Osteoblast (primary cell): ENCODE data around the gene RAPGEF1. TPM values are rescaled to one million over a fixed set of nuclear protein-coding genes. Genes with fewer than 3 reads are reported as not detected.
"Not testable (repeated sequence)": the region's sequence is repeated elsewhere in the genome, so short reads cannot be mapped to it uniquely, and the experiment has no call there.

Experiments used
- DNase-seq: peaks from one replicate; pipeline ENCODE4 v3.0.0; 2011; ENCODE audit warnings: low spot score, mixed read lengths; ENCODE audit not compliant: insufficient read length; ENCODE audit errors: missing footprints
- H2AFZ ChIP-seq: 2 replicates; pipeline ENCODE4 v1.6.0; 2011; ENCODE audit warnings: mild to moderate bottlenecking, low read length
- H3K27ac ChIP-seq: 2 replicates; pipeline ENCODE4 v1.5.1; 2011; ENCODE audit warnings: mild to moderate bottlenecking, low read depth, low read length, moderate library complexity
- H3K27me3 ChIP-seq: 2 replicates; pipeline ENCODE4 v1.6.0; 2012; ENCODE audit warnings: mild to moderate bottlenecking, control low read depth, inconsistent platforms, low read length, moderate library complexity; ENCODE audit not compliant: insufficient read depth
- H3K36me3 ChIP-seq: 2 replicates; pipeline ENCODE4 v1.5.1; 2011; ENCODE audit warnings: mild to moderate bottlenecking, low read length, control low read depth, moderate library complexity; ENCODE audit not compliant: insufficient read depth
- H3K4me1 ChIP-seq: 2 replicates; pipeline ENCODE4 v1.5.1; 2011; ENCODE audit warnings: mild to moderate bottlenecking, low read length, control low read depth, moderate library complexity; ENCODE audit not compliant: insufficient read depth
- H3K4me2 ChIP-seq: 2 replicates; pipeline ENCODE4 v1.6.0; 2011; ENCODE audit warnings: mild to moderate bottlenecking, low read length; ENCODE audit not compliant: insufficient read depth
- H3K4me3 ChIP-seq: fragments of 200-600 bp; sonication (generic); 3 replicates; pipeline ENCODE4 v1.5.1; 2012; ENCODE audit warnings: mild to moderate bottlenecking, low read length, inconsistent platforms; ENCODE audit not compliant: insufficient read depth
- H3K79me2 ChIP-seq: 2 replicates; pipeline ENCODE4 v1.6.0; 2012; ENCODE audit warnings: mild to moderate bottlenecking, low read length, control low read depth, inconsistent platforms; ENCODE audit not compliant: insufficient read depth
- H3K9me3 ChIP-seq: 2 replicates; pipeline ENCODE4 v1.5.1; 2011; ENCODE audit warnings: low read depth, low read length, control low read depth
- H4K20me1 ChIP-seq: 2 replicates; pipeline ENCODE4 v1.6.0; 2012; ENCODE audit warnings: mild to moderate bottlenecking, low read length, control low read depth; ENCODE audit not compliant: insufficient read depth
- total RNA-seq: library from RNA; depleted of rRNA; stranded (reverse); fragments of >200 nt; gene quantifications from 2 replicates; pipeline ENCODE4 v1.2.3, GENCODE V29; 2012
- TF ChIP-seq, protein P1 (sequence below): IDR thresholded peaks from 2 replicates; pipeline ENCODE4 v1.5.1; 2011; ENCODE audit warnings: mild to moderate bottlenecking, low read depth, low read length, moderate library complexity; ENCODE audit errors: extremely low read depth

The RAPGEF1 gene
- total RNA-seq, 1 donor, result 34.7 TPM

- Histone ChIP-seq H3K79me2 (no peaks in the 10 kb centered on the region), H3K36me3 (no peaks in the 10 kb centered on the region), H3K27ac (no peak overlapping the region), H3K4me2 (no peak overlapping the region), H4K20me1 (no peaks in the 10 kb centered on the region), H2AFZ (no peak overlapping the region), H3K4me3 (no peak overlapping the region), H3K9me3 (peaks cover 2% of the 10 kb centered on the region), H3K4me1 (no peaks in the 10 kb centered on the region), H3K27me3 (peaks cover 29% of the 10 kb centered on the region)
- TF ChIP-seq, protein P1, sequence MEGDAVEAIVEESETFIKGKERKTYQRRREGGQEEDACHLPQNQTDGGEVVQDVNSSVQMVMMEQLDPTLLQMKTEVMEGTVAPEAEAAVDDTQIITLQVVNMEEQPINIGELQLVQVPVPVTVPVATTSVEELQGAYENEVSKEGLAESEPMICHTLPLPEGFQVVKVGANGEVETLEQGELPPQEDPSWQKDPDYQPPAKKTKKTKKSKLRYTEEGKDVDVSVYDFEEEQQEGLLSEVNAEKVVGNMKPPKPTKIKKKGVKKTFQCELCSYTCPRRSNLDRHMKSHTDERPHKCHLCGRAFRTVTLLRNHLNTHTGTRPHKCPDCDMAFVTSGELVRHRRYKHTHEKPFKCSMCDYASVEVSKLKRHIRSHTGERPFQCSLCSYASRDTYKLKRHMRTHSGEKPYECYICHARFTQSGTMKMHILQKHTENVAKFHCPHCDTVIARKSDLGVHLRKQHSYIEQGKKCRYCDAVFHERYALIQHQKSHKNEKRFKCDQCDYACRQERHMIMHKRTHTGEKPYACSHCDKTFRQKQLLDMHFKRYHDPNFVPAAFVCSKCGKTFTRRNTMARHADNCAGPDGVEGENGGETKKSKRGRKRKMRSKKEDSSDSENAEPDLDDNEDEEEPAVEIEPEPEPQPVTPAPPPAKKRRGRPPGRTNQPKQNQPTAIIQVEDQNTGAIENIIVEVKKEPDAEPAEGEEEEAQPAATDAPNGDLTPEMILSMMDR, result no peak
- peak; percentile 55 for DNase-seq
Observed at GRCh38 chr9:131555841-131556673, 183.8 kb downstream of the RAPGEF1 start.

DNA sequence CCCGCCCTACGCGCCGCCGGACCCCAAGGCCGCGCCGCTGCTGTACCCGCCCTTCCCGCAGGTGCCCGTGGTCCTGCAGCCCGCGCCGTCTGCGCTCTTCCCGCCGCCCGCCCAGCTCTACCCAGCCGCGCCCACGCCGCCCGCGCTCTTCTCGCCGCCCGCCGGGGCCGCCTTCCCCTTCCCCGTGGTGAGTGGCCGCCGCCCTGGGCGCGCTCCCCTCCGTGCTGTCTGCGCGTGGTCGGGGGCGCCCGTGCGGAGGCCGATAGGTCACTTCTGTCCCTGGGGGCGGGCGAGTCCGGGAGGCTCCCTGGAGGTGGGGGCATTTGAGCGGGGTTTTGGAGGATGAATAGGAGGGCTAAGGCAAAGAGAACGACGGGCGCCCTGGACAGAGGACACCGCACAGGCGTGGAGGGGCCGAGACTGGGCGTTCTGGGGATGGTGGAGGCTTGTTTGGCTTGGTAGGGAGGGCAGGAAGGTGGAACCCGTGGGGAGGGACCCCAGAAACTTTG lies 185.0 kb downstream of the RAPGEF1 start:
- Histone ChIP-seq H3K27ac (no peak overlapping the region), H3K36me3 (no peaks in the 10 kb centered on the region), H3K27me3 (peaks cover 35% of the 10 kb centered on the region), H3K4me3 (no peak overlapping the region), H3K9me3 (peaks cover 2% of the 10 kb centered on the region), H2AFZ (no peak overlapping the region), H4K20me1 (no peaks in the 10 kb centered on the region), H3K79me2 (no peaks in the 10 kb centered on the region), H3K4me1 (no peaks in the 10 kb centered on the region), H3K4me2 (no peak overlapping the region)
- peak; percentile 71 for DNase-seq
- TF ChIP-seq, protein P1, result no peak

DNA sequence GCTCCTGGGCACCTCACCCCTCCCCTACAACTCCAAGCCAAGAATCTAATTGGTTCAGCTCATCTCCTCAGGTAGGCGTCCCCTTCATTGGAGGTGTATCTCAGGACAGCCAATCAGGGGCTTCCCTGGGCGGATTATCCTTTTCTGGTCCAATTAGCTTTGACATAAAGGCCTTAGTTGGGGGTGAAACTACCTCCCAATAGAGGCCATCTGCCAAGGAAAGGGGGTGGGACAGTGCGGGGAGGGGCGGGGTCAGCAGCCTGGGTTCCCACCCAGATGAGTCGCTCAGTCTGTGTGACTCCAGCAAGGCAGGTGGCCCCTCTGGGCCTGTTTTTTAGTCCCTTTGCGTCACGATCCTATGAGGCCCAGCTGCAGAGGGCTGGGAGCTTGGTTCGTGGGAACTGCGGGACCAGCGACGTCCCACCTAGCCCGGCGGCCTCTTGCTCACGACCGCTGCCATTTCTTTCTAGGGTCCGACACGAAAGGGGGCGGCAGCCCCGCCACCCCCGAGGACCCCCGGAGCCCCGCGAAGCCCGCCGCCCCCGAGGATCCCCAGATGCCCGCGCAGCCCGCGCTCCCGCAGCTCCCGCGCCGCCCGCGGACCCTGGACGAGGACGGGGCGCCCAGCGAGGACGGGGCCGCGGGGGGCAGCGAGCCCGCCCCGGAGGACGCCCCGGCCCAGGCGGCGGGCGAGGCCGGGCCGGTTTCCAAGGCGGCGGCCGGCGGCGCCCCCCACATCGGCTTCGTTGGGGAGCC lies 185.6 kb downstream of the RAPGEF1 start:
- no peak overlapping the region for H2AFZ ChIP-seq
- H3K9me3 ChIP-seq, result peaks cover 2% of the 10 kb centered on the region
- DNase-seq, result peak; percentile 69
- no peak overlapping the region for H3K4me3 ChIP-seq
- H3K4me2 ChIP-seq, result no peak overlapping the region
- H3K79me2 ChIP-seq, result no peaks in the 10 kb centered on the region
- H3K27ac ChIP-seq, result no peak overlapping the region
- H3K27me3 ChIP-seq, result peaks cover 41% of the 10 kb centered on the region
- TF ChIP-seq, protein P1, result no peak
- H3K36me3 ChIP-seq, result no peaks in the 10 kb centered on the region
- H4K20me1 ChIP-seq, result no peaks in the 10 kb centered on the region
- H3K4me1 ChIP-seq, result no peaks in the 10 kb centered on the region

- Histone ChIP-seq H3K4me3 (no peak overlapping the region), H4K20me1 (no peaks in the 10 kb centered on the region), H3K27me3 (peaks cover 56% of the 10 kb centered on the region), H3K36me3 (no peaks in the 10 kb centered on the region), H3K9me3 (peaks cover 2% of the 10 kb centered on the region), H3K4me2 (no peak overlapping the region), H3K4me1 (no peaks in the 10 kb centered on the region), H2AFZ (no peak overlapping the region), H3K27ac (no peak overlapping the region), H3K79me2 (no peaks in the 10 kb centered on the region)
- peak; percentile 39 for DNase-seq
- TF ChIP-seq, protein P1, result no peak
Observed at GRCh38 chr9:131552030-131552429, 187.8 kb downstream of the RAPGEF1 start.

GRCh38 chr9:131550465-131550864 lies 189.4 kb downstream of the RAPGEF1 start:
- not testable (repeated sequence) for H3K79me2 ChIP-seq, H3K36me3 ChIP-seq, H3K9me3 ChIP-seq, H3K4me3 ChIP-seq, H4K20me1 ChIP-seq, H3K4me2 ChIP-seq, DNase-seq, H3K27ac ChIP-seq, H3K4me1 ChIP-seq, H2AFZ ChIP-seq
- H3K27me3 ChIP-seq, result peaks cover 66% of the 10 kb centered on the region
